IMR-90 (cell line): ENCODE results near the gene MAGEF1.

ENCODE experiments used
- CTCF ChIP-seq: conservative IDR thresholded peaks from 2 replicates; pipeline ENCODE4 v1.5.1; 2012; ENCODE audit warnings: mild to moderate bottlenecking, low read depth, low read length, improper control_type of control experiment
- SMC3 ChIP-seq: fragments of 150-350 bp; IDR thresholded peaks from 2 replicates; pipeline ENCODE4 v1.6.1; 2016; ENCODE audit warnings: low read depth, mild to moderate bottlenecking, antibody characterized with exemption, low read length, moderate library complexity
- TF ChIP-seq, protein P1 (sequence below): fragments of 150-350 bp; IDR thresholded peaks from 2 replicates; pipeline ENCODE4 v1.6.1; 2017; ENCODE audit warnings: mild to moderate bottlenecking, antibody characterized with exemption, low read length, low read depth

- TF ChIP-seq CTCF, result no peak
- TF ChIP-seq, protein P1, sequence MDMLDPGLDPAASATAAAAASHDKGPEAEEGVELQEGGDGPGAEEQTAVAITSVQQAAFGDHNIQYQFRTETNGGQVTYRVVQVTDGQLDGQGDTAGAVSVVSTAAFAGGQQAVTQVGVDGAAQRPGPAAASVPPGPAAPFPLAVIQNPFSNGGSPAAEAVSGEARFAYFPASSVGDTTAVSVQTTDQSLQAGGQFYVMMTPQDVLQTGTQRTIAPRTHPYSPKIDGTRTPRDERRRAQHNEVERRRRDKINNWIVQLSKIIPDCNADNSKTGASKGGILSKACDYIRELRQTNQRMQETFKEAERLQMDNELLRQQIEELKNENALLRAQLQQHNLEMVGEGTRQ, result no peak
- TF ChIP-seq SMC3, result no peak
Observed at GRCh38 chr3:184755315-184755731, 43.5 kb upstream of the MAGEF1 start.
